Measurements from ENCODE around the gene TMEM205. TPM values are rescaled to one million over a fixed set of nuclear protein-coding genes. Genes with fewer than 3 reads are reported as not detected.

Gene TMEM205
- total RNA-seq, 1 experiment from 2014 or later, result 82.0 TPM

- H3K36me3 Mint-ChIP-seq (ENCODE audit: insufficient read depth, unreplicated experiment), result peaks cover 11% of the 10 kb centered on the region
- BruUV-seq (replicated peaks), result no TSS peak
- CTCF ChIA-PET, result interaction anchor here (0.7 kb wide), 1 partner anchor 10 kb away, joined by 3 read pairs; no protein-coding TSS in a partner anchor
- DNase-seq, result no peak
- H3K27me3 Mint-ChIP-seq (ENCODE audit: unreplicated experiment), result no peaks in the 10 kb centered on the region
- no peaks in the 10 kb centered on the region for H3K4me1 Mint-ChIP-seq (ENCODE audit: low read depth, unreplicated experiment)
- H3K4me3 Mint-ChIP-seq (ENCODE audit: low read depth, unreplicated experiment), result no peak overlapping the region
- no peaks in the 10 kb centered on the region for H3K9me3 Mint-ChIP-seq (ENCODE audit: low read depth, unreplicated experiment)
- no peak for TF ChIP-seq CTCF (IDR thresholded peaks at IDR 0.05; ENCODE audit: unreplicated experiment)
- intact Hi-C loops (cut with micrococcal nuclease; ENCODE audit: unreplicated experiment), result no loop called here
- no peak overlapping the region for H3K27ac Mint-ChIP-seq (ENCODE audit: unreplicated experiment)
Measured at GRCh38 chr19:11365557-11366117, 19.6 kb upstream of the TMEM205 start.

GRCh38 chr19:11364935-11365334 lies 18.9 kb upstream of the TMEM205 start:
- BruUV-seq (replicated peaks), result no TSS peak
- H3K27ac Mint-ChIP-seq (ENCODE audit: unreplicated experiment), result no peak overlapping the region
- no peaks in the 10 kb centered on the region for H3K9me3 Mint-ChIP-seq (ENCODE audit: low read depth, unreplicated experiment)
- CTCF ChIA-PET, result no interaction called here
- peaks cover under 1% of the 10 kb centered on the region for H3K27me3 Mint-ChIP-seq (ENCODE audit: unreplicated experiment)
- H3K36me3 Mint-ChIP-seq (ENCODE audit: insufficient read depth, unreplicated experiment), result peaks cover 11% of the 10 kb centered on the region
- no peak overlapping the region for H3K4me3 Mint-ChIP-seq (ENCODE audit: low read depth, unreplicated experiment)
- no peaks in the 10 kb centered on the region for H3K4me1 Mint-ChIP-seq (ENCODE audit: low read depth, unreplicated experiment)
- TF ChIP-seq CTCF (IDR thresholded peaks at IDR 0.05; ENCODE audit: unreplicated experiment), result no peak
- intact Hi-C loops (cut with micrococcal nuclease; ENCODE audit: unreplicated experiment), result no loop called here
- no peak for DNase-seq

GRCh38 chr19:11364296-11364904 lies 18.3 kb upstream of the TMEM205 start:
- no TSS peak for BruUV-seq (replicated peaks)
- H3K9me3 Mint-ChIP-seq (ENCODE audit: low read depth, unreplicated experiment), result no peaks in the 10 kb centered on the region

GRCh38 chr19:11363881-11364280 lies 17.8 kb upstream of the TMEM205 start:
- peaks cover 11% of the 10 kb centered on the region for H3K27me3 Mint-ChIP-seq (ENCODE audit: unreplicated experiment)
- intact Hi-C loops (cut with micrococcal nuclease; ENCODE audit: unreplicated experiment), result no loop called here
- H3K27ac Mint-ChIP-seq (ENCODE audit: unreplicated experiment), result no peak overlapping the region
- peaks cover 11% of the 10 kb centered on the region for H3K36me3 Mint-ChIP-seq (ENCODE audit: insufficient read depth, unreplicated experiment)
- H3K9me3 Mint-ChIP-seq (ENCODE audit: low read depth, unreplicated experiment), result no peaks in the 10 kb centered on the region
- no TSS peak for BruUV-seq (replicated peaks)
- no peak for TF ChIP-seq CTCF (IDR thresholded peaks at IDR 0.05; ENCODE audit: unreplicated experiment)
- DNase-seq, result no peak
- CTCF ChIA-PET, result no interaction called here
- H3K4me3 Mint-ChIP-seq (ENCODE audit: low read depth, unreplicated experiment), result no peak overlapping the region
- no peaks in the 10 kb centered on the region for H3K4me1 Mint-ChIP-seq (ENCODE audit: low read depth, unreplicated experiment)

More at GRCh38 chr19:11364296-11364904, 18.3 kb upstream of the TMEM205 start:
- CTCF ChIA-PET, result no interaction called here
- Mint-ChIP-seq H3K4me1 (ENCODE audit: low read depth, unreplicated experiment) (no peaks in the 10 kb centered on the region), H3K4me3 (ENCODE audit: low read depth, unreplicated experiment) (no peak overlapping the region), H3K27ac (ENCODE audit: unreplicated experiment) (no peak overlapping the region), H3K27me3 (ENCODE audit: unreplicated experiment) (peaks cover 6% of the 10 kb centered on the region), H3K36me3 (ENCODE audit: insufficient read depth, unreplicated experiment) (peaks cover 11% of the 10 kb centered on the region)
- intact Hi-C loops (cut with micrococcal nuclease; ENCODE audit: unreplicated experiment), result no loop called here
- TF ChIP-seq CTCF (IDR thresholded peaks at IDR 0.05; ENCODE audit: unreplicated experiment), result no peak
- DNase-seq, result no peak

All from Calu3 (cell line).